DMS53 (cell line): ENCODE results near the gene SLC19A3.
A peak's percentile ranks its signal among the peaks of the same experiment; 100 is the strongest.
"Not testable (repeated sequence)": the region's sequence is repeated elsewhere in the genome, so short reads cannot be mapped to it uniquely, and the experiment has no call there.

Experiments used
- DNase-seq: peaks from one replicate; lab custom pipeline; 2025; lab: John Stamatoyannopoulos, UW

Gene SLC19A3

DNA sequence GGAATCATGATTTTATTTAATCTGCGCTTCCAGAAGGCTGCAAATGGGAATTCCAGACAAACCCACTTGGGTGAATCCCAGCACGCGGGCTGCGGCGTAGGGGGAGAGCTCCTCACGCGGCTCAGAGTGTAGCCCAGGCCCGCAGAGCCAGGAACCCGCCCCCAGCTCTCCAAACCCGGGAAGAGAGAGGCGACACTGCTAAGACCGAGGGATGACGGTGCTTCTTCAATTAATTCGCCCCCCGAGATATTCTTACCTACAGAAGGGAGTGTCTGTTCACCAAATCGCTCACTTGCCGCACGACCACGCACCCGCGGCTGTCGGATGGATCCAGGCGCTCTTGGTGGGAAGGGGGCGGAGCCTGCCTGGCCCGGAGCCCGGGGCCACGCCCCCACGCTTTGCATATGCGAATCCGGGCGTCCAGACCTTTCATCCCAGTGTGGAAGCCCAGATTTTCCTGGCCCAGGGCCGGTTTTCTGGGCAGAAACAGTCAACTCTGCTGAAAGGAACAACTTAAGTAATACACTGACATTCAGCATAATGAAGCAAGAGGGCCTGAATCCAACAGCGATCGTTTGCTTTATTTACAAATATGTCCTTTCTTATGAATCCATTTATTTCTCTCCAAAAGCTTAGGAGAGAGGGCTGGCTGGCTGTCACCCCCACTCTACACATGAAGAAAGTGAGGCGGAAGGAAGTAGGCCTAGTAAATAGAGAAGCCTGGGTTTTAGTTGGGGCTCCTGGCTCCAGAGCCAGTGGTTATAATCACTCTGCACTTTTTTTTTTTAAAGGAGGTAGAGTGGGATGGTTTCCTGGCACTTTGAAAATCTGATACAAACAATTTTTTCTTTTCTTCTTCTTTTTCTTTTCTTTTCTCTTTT is at the start of gene SLC19A3:
Gene SLC19A3, minus strand, starts transcription at position 342 of the 881 bp plus-strand sequence. CDS start 15,710 bp downstream, outside the sequence.
- DNase-seq: peak; percentile 84

DNA sequence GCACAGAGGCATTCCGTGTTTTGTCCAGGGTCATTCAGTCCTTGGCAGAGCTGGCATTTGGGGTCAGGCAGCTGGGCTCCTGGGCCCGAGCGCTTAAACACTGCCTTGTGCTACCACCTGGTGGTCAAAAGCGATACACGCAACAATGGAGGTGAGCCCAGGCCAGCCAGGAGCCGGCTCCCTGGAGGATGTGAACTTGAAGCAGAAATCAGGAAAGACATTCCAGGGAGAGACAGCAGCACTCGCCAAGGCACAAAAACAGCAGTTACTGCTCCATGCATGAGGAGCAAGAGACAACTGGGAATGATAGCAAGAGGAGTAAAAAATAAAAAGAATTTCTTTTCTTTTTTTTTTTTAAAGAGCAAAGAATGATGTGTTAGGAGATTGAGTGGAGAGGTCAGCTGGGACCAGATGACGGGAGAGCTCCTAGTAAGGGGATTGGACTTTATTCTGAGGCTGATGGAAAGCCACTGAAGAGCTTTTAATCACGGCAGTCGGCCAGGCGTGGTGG is 48.6 kb upstream of the SLC19A3 start:
- peak; percentile 85 for DNase-seq

DNA sequence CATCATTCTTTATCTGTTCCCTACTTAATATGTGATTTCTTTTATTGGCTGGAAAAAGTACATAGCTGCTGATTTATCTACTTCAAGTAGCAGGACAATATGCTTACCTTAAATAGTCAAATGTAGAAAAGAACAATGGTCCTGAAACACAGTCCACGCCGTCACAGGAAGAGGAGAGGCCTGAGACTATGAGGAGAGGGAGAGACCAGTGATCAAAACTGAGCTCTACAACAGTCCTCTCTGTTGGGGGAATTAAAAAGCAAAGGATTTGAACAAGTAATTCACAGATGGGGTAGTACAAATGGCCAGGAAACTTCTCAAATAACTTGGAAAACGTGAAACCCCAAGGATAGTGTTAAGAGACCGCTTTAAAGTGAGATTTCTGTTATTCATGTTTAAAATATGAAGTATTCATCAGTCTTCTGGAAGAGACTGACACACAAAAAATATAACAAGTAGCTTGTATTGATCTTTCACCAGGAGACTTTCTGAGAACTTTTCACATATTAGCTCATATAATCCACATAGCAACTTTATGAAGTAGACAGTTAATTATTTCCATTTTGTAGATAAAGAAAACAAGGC is 48.1 kb upstream of the SLC19A3 start:
- DNase-seq: peak; percentile 8

DNA sequence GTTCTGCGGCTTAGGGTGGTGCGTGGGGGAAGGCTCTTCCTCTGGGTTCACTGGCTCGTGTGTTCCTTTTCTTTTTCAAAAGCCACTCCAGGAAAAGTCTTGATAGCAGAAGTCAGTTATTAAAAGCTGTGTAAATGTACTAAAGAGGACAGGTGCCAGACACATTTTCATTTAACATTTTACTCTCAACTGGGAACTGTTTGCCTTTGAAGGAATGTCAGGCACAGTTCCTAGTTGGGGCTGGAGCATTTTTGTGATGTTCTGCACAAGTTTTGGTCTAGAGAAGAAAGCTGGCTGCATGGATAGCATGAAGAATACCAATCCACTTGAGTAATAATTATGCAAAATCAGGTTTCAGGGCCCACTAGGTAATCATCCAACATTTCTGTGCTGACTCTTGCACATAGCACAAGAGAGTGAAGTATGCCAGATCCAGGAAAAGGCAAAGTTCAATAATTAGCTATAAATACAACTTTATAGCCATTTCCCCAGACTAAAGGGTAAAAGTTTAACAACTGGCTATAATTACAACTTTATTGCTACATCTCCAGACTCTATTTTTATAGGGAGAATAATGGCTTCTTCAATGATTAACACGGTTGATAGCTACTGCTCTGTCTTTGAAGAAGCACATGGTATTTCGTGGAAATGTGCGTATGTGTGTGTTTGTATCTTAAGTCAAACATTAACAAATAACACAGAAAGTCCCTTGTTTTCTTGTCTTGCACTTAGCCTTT is 44.1 kb upstream of the SLC19A3 start:
- no peak for DNase-seq

DNA sequence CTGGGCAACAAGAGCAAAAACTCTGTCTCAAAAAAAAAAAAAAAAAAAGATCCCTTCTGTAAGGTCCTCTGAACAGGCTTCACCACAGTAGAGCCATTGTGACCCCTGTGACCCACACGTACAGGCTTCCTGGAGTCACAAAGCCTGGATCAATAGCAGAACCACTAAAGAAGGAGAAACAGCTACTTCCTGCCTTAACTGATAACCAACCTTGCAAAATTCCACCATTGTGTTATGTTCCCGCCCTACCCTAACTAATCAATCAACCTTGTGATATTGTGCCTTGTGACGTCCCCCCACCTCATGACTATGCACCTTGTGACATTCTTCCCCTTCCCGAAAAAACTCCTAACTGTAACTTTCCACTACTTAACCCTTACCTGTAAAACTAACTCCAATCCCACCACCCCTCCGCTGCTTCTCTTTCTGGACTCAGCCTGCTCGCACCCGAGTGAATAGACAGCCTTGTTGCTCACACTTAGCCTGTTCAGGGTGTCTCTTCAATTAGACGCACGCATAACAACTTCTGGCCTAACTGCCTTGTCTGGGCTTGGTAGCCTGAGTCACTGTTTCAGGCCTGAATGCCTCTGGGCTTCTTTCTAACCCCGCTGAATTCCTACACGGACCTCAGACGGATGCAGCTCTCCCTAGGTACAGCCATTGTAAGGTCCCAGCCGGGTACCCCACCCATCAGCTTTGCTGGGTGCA is 41.7 kb upstream of the SLC19A3 start:
- DNase-seq: no peak

DNA sequence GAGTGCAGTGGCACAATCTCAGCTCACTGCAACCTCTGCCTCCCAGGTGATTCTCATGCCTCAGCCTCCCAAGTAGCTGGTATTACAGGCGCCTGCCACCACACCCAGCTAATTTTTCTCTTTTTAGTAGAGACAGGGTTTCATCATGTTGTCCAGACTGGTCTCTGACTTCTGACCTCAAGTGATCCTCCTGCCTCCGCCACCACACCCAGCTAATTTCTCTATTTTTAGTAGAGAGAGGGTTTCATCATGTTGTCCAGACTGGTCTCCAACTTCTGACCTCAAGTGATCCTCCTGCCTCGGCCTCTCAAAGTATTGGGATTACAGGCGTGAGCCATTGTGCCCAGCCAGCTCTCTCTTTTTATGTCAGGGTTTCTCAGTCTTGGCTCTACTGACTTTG is 38.4 kb upstream of the SLC19A3 start:
- not testable (repeated sequence) for DNase-seq

DNA sequence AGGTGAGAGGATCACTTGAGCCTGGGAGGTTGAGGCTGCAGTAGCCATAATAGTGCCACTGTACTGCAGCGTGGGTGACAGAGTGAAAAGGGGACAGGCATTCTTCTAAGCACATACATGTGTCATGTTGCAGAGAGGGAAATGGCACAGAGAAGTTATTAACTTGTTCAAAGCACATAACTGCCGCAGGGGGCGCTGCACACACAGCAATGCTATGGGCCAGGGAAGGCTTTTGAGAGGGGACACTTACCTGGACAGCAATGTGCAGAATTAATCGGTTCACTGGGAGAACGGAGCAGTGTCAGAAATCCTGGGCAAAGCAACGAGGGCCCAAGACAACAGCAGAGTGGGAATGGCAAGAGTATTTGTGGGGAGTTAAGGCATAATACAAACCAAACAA is 30.3 kb upstream of the SLC19A3 start:
- peak; percentile 37 for DNase-seq

DNA sequence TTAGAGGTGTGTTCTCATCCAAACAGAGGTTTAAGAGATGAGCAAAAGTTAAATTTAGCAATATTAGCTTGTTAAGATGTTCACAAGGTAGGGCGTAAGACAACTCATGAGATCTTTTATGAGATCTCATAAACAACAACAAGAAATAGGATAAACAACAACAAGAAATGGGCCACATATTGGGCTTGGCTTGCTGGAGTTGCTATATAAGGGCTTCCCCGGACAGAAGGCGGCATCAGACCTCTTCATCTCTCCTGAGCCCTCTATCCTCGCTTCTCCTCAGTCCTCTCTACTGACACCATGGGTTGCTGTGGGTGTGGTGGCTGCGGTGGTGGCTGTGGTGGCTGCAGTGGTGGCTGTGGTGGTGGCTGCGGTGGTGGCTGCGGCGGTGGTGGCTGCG is 27.8 kb upstream of the SLC19A3 start, which contains the start of gene SCYGR8:
Gene SCYGR8, plus strand, starts transcription at position 301 of the 400 bp plus-strand sequence. Its CDS starts 0 bp downstream, at position 301.
- DNase-seq: no peak

DNA sequence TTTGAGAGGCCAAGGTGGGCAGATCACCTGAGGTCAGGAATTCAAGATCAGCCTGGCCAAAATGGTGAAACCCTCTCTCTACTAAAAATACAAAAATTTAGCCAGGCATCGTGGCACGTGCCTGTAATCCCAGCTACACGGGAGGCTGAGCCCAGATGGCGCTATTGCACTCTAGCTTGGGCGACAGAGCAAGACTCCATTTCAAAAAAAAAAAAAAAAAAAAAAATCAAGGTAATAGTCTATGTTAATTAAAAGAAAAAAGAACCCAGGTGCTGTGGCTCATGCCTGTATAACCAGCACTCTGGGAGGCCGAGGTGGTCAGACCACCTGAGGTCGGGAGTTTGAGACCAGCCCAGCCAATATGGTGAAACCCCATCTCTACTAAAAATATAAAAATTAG is 22.9 kb upstream of the SLC19A3 start:
- peak; percentile 35 for DNase-seq

DNA sequence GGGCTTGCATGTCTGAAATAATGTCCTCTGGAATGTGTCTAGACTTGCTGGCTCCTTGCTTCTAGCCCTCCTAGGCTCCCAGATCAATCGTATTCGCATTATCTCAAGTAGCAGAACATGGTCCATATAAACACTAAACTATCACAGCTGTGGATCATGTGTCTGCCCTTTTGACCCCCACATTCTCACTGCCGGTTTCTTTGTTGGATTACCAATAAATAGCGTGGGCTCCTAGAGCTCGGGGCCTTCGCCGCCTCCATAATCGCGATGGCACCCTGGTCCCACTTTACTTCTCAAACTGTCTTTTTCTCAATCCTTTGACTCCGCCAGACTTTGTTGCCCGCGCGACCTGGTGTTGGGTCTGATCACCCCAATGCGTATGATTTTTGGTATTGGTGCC is 21.5 kb upstream of the SLC19A3 start:
- no peak for DNase-seq

DNA sequence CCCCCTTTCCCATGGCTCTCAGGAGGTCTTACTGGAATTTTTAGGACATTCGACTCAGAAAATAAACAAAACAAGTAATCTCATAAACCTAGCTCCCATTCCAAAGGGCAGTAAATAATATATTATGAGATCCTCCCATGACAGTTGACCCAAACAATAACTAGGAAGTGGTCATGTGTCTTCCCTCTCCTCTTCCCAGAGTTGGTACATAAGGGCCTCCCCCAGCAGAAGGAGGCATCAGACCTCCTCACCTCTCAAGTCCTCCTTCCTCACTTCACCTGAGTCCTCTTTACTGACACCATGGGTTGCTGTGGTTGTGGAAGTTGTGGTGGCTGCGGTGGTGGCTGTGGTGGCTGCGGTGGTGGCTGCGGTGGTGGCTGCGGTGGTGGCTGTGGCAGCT is 10.2 kb upstream of the SLC19A3 start, which contains the start of gene SCYGR7:
Gene SCYGR7, plus strand, starts transcription at position 301 of the 400 bp plus-strand sequence. Its CDS starts 0 bp downstream, at position 301.
- DNase-seq: no peak

DNA sequence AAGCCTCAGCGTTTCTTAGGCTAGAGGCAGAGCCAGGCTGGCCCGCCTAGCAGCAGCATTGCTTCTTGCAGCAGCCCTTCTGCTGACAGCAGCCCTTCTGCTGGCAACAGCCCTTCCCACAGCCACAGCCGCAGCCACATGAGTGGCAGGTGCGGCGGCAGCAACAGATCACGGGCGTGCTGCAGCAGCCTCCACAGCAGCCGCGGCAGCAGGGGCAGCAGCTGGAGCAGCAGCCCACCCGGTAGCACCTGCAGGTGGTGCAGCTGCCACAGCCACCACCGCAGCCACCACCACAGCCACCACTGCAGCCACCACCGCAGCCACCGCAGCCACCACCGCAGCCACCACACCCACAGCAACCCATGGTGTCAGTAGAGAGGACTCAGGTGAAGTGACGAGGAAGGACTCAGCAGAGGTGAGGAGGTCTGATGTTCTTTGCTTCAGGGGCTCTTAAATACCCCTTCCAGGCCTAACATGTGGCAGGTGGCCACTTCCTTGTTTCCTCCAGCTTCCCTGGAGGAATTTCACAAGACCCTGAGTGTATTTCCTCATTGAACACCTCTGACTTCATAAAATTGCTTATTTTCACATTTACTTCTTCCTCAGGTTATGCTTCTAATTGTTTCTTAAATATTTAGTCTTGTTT is 6.7 kb upstream of the SLC19A3 start, which contains the start of gene SCYGR6:
Gene SCYGR6, minus strand, starts transcription at position 364 of the 646 bp plus-strand sequence. Its CDS starts 0 bp downstream, at position 364.
- DNase-seq: no peak

DNA sequence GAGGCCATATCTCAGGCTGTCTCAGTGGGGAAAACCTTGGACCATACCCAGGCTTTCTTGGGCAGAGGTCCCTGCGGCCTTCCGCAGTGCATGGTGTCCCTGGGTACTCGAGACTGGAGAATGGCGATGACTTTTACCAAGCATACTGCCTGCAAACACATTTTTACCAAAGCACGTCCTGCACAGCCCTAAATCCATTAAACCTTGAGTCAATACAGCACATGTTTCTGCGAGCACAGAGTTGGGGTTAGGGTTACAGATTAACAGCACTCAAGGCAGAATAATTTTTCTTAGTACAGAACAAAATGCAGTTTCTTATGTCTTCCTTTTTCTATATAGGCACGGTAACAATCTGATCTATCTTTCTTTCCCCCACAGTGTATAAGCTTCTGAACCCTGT is 5.0 kb upstream of the SLC19A3 start:
- peak; percentile 27 for DNase-seq

DNA sequence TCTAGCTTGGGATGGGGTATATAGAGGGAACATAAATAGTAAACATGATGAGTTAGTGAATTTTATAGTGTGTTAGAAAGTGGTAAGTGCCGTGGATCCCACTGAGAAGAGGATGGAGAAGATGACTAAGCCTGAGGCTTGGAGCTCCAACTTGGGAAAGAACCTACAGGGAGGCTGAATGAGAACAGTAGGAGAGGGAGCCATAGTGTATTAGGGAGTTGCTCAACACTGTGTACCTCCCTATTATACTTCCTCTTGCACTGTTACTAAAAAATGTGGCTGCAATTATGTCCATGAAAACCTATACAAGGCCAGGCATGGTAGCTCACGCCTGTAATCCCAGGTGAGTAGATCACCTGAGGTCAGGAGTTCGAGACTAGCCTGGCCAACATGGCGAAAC is 2.9 kb upstream of the SLC19A3 start:
- no peak for DNase-seq

DNA sequence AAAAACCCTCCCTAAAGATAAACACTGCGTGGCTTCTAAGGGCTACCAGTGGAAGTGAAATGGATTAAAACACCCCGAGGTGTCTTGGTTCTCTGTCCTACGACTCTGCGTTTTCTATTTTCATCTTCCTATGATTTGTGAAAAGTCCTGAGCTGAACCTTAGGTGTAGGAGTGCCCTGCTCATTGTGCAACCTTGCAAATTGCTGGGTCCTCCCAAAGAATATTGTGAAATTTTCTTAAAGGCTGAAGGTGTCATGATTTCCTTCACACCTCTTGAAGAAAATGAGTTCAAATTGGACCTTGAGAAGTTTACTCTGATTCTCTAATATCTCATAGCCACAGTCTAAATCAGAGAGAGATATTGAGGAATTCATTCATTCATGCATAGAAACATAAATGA is 1.8 kb upstream of the SLC19A3 start:
- no peak for DNase-seq

DNA sequence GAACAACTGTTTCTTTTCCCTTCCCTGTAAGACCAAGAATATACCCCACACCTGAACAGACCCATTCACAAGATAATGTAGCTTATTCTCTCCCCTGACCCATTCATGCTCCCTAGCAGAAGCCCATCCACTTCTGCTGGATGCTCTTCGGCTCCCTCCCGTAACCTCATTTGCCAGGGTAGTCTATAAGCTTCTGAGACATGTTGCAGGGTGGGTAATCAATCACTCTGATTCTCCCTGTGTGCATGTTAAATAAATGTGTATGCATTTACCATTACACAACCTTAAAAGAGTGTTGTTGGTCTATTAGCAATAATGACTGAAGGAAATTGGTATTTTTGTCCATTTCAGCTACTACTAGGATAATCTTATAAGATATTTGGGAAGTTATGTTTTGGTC is 1.3 kb downstream of the SLC19A3 start:
- DNase-seq: no peak

DNA sequence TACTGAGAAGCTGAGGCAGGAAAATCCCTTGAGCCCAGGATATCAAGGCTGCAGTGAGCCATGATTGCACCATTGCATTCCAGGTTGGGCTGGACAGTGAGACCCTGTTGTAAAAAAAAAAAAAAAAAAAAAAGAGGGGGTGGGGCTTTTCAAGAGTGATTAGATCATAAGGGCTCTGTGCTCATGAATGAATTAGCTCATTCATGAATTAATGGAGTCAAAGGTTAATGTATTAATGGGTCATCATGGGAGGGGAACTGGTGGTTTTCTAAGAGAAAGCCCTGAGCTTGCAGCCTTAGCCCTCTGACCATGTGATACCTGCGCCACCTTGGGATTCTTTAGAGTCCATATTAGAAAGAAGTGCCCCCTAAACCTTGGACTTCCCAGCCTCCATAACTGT is 4.5 kb downstream of the SLC19A3 start:
- DNase-seq: no peak

DNA sequence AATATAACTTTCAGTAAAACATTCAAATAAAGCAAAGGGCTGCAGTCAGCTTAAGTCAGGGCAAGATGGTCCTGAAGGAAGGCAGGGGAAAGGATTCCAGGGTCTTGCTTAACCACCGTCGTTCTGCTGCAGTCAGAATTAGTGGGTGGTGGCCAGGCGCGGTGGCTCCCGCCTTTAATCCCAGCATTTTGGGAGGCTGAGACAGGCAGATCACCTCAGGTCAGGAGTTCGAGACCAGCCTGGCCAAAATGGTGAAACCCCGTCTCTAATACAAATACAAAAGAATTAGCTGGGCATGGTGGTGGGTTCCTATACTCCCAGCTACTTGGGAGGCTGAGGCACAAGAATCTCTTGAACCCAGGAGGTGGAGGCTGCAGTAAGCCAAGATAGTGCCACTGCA is 6.8 kb downstream of the SLC19A3 start:
- no peak for DNase-seq

DNA sequence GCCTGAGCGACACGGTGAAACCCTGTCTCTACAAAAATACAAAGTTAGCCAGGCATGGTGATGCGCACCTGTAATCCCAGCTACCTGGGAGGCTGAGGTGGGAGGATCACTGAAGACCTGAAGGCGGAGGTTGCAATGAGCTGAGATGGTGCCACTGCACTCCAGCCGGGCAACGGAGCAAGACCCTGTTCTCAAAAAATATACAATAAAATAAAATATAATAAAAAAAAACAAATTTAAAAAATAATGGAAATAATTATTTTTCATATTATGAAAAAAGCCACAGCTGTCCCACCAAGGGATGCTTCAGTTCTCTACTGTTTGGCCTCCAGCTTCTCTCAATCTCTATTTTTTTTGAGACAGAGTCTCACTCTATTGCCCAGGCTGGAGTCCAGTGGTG is 10.4 kb downstream of the SLC19A3 start:
- DNase-seq: no peak

DNA sequence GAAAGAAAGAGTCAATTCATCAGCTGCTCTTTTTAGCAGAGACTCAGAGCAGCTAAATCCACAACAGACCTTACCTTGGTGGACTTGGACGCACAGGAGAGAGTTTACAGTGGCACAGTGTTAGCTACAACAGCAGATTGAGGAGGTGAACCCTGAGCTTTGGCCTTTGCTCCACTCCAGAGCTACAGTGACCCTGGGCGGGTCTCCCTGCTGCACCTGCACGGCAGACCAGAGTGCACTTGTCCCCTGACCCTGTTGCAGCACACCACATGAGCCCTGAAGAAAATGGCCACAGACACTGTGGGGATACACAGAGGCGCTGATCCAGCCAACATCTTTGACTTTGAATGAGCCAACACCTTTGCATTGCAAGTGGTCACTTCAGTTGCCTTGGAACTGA is 11.0 kb downstream of the SLC19A3 start:
- no peak for DNase-seq

DNA sequence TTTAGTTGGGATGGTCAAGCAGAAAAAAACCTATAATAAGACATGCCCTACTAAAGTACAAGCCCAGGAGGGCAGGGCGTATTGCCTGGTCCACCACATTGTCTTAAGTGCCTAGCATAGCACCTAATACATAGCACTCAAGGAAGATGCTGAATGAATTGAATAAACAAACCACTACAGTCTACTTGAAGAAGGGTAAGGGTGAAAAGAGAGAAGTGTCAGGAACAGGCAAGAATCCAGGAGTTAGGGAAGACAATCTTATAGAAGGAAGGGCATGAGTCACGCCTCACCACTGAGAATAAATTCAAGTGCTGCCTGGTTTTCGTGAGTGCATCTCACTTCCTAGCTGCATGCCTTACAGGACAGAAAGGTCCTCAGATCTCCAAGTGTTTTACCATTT is 13.9 kb downstream of the SLC19A3 start:
- peak; percentile 20 for DNase-seq
